Esophagus mucosa (tissue), 1 donor: ENCODE results near the gene FAM229B. TPM values are rescaled to one million over a fixed set of nuclear protein-coding genes. Genes with fewer than 3 reads are reported as not detected.
"Not testable (repeated sequence)": the region's sequence is repeated elsewhere in the genome, so short reads cannot be mapped to it uniquely, and the experiment has no call there.

Experiments
- ATAC-seq: fragments of 200-7000 bp; cut with Tn5 transposase; one replicate; pipeline ENCODE4 v1.9.1; 2020
- total RNA-seq: library from RNA; stranded (reverse); gene quantifications from one replicate; pipeline ENCODE4 v1.2.4, GENCODE V29; 2023
- donor health status: DM: yes; HTN: yes; CAD: no.

FAM229B gene, protein sequence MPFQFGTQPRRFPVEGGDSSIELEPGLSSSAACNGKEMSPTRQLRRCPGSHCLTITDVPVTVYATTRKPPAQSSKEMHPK
- total RNA-seq, result 5.1 TPM

DNA sequence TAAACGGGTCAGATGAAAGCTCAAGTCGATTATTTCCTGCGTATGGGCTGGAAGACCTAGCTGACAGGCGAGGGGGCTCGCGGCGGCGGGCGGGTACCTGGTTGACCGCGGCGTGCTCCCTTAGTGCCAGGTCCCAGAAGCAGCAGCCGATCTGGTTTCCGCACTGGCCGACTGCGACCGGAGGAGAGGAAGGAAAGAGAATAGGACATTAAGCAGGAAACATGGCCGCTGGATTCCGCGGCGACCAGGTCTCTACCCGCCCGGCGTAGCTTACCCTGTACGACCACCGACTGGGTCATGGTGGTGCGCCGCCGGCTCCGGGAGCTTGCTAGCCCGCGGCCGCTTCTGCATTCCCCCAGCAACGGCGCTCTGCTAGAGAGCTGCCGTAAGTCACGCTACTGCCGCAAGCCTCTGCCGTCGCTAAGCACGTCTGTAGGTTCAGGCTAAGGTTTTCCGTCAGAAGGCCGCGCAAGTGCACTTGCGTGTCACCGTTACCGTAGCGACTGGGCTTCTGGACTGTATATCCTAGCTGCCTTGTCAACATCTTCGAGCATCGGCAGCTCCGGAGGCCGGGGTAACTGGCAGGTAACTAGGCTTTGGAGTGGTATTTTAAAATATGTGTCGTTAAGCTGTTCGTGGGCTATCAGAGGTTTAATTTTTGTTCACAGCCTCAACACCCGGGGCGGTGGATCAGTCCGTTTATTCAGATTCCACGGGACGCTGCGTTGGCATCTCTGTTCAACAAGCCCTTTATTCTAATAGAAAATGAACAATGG is at the start of gene FAM229B, which contains the start of gene TUBE1:
Gene FAM229B, plus strand, starts transcription at position 456 of the 776 bp plus-strand sequence. CDS start 11,693 bp downstream, outside the sequence.
Gene TUBE1, minus strand, starts transcription at position 347 of the 776 bp plus-strand sequence. Its CDS starts 48 bp downstream, at position 299.
- ATAC-seq, result peak; percentile 100

DNA sequence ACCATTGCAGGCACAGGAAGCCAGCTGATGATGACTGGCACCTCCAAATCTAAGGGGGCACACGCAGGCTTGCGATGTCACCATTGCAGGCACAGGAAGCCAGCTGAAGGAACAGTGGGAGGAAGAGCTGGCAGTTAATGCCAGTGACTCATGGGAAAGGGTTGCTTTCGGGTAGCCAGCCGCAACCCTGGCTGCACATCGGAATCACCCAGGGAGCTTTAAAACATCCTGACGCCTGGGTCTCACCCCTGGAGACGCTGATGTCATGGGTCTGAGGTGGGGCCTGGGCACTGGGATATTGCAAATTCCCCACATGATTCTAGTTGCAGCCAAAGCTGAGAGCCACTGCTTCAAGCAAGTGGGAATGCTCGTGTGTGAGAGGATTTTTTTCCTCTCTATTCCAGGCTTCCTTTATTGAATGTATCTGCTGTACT is 49.6 kb upstream of the FAM229B start:
- ATAC-seq, result peak; percentile 70

DNA sequence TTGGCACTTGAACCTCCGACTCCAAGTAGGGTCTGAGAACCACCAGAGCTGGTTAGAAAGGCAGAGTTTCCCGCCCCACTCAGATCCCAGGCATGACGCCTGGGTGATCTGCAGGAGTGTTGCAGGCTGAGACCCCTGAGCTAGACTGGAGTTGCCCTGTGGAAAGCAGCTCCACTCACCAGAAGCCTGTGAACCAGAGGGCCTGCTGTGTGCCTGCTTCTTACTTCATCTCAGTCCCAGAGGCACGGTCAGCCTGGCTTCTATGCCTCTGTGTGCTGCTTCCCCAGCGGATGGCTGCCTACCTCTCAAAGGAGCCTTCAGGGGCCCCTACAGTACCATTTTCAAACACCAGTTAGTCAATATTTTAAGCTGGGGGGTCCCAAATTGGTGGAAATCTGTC is 49.1 kb upstream of the FAM229B start:
- ATAC-seq, result no peak

DNA sequence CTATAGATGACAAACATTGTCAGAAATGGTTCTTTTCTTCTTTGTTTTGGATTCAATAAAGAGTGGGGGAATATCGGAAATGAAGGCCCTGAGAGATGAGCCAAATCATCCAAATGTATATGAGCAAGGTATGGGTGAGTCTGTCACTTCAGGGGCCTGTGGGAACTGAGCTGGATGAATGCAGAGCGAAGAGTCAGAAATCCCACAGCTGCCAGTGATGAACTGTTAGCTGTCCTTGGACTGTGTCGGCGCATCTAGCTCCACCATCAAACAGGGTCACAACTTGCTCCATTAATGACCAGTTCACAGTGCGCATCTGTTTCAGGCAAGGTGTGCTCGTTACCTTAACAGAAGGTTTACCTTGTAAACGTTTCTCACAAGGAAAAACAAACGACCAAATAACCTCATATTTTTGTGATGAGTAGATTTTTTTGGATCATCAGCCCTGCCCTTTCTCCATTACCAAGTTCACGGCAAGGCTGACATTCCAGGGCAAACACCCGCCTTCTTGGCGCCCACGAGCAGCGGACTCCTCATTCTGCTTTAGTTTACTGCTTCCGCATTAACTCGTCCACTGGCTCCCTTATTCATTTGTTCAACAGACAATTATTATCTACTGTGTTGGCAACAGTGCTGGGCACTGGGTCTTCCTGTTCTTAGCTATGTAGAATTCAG is 48.5 kb upstream of the FAM229B start:
- ATAC-seq, result no peak

DNA sequence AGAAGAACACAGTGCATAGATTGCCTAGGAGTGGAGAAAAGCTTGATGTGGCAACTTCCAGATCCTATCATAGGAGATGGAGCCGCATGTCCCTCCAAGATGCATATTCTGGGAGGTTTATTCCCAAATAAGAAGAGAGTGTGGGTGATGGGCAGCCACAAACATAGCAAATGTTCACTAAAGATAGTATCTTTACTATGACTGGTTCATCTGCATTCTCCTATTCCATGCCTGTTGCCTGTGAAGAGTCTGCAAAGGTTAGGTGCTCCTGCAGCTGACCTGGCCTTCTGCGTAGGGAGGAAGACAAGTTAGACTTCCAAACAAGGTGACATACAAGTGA is 48.0 kb upstream of the FAM229B start:
- ATAC-seq, result no peak

- no peak for ATAC-seq
Measured at GRCh38 chr6:112040956-112041355, 46.4 kb upstream of the FAM229B start.

DNA sequence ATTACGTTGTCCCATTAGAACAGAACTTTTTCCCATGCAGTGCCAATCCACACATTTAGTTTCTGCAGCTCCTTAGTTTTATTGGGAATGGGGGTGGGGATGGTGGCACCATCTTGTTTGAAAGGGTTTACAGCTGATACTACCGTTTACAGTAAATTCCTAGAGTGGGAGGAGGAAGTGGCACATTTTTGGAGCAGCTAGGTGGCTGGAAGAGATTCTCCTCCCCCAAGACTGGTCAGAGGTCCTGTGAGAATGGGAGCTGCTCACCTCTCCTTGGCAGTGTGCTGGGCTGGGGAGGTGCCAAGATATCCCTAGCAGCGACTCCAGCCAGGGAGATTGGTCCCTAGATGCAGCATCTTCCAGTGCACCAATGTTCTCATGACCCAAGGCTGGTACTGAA is 45.9 kb upstream of the FAM229B start:
- ATAC-seq, result no peak

DNA sequence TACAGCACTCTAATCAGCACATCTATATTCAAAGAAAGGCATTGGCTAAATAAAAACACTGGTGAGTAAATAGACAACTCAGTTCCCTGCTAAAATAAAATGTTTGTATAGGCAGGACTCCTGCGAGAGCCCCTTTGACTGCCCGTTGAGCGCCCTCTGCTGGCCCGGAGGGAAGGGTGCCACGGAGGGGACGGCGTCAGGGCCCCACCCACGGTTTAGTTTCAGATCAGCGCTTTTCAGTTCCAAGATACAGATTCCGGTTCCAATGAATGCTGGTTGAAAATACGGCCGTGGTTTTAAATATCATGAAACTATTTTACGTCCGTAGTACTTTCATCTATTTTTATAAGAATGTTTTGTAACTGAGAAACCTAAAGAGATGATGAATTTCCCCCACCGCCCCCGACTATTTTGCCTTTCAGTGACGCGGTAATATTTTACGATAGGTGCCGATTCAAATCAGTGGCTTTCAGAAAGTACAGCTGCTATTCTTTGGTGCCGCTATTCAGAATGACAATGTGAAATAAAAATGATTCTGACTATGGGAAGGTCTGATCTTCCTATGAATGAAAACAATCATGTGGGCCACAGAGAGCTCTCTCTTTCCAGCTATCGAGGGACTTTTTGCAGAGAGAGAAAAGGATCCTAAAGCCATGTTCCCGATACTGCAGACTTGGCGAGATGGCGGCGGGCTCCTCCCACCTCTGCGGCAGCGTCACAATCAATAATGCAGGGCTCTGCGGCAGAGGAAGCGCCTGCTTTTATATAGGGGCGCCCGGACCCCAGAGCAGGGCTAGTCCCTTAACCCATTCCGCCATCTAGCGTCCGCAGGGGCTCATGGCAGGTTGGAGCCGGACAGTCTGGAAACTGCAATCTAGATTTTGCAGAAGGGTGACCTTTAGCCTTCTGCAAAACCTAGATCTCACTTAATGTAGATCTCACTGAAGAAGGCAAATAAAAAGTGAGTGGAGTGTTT is 44.1 kb upstream of the FAM229B start:
- peak; percentile 94 for ATAC-seq

GRCh38 chr6:112044196-112044595 is 43.2 kb upstream of the FAM229B start:
- ATAC-seq, result no peak

- no peak for ATAC-seq
Measured at GRCh38 chr6:112044856-112045255, 42.5 kb upstream of the FAM229B start.

- ATAC-seq, result not testable (repeated sequence)
Measured at GRCh38 chr6:112047523-112047922, 39.9 kb upstream of the FAM229B start.

- ATAC-seq, result peak; percentile 63
Measured at GRCh38 chr6:112049026-112049799, 38.2 kb upstream of the FAM229B start.

DNA sequence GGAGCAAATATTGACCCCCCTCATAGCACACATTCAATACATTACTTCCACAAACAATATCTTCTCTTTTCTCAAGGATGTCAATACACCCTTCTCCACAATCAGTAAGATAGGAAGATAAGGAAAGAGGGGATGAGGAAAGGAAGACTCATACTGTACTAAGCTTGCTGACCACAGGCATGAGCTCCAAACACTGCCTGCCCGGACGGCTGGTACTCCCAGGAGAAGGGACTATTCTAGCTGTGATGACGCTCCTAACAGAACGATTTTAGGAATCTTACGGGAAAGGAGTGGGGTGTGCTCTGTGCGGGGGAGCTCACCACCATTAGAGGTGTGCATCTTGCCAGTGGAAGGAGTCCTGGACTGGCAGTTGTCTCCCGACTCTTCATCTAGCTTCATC is 37.4 kb upstream of the FAM229B start:
- no peak for ATAC-seq

DNA sequence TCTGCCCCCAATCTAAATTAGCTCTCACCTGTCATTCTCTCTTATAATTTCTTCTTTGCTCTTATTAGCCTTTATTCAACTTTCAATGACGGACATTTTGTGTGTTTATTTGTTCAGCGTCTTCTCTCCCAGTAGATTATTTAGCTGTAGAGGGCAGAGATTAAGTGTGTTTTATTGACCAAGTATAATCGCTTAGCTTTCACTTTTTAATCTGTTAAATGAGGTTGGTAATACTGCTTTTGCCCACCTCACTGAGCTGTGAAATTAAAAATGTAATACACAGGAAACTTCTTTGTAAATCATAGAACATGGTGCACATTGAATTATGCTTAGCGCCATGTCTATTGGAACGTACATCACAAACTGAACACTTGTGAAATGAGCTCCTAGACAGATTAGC is 37.0 kb upstream of the FAM229B start:
- ATAC-seq, result no peak

GRCh38 chr6:112051251-112051740 is 36.1 kb upstream of the FAM229B start:
- not testable (repeated sequence) for ATAC-seq

DNA sequence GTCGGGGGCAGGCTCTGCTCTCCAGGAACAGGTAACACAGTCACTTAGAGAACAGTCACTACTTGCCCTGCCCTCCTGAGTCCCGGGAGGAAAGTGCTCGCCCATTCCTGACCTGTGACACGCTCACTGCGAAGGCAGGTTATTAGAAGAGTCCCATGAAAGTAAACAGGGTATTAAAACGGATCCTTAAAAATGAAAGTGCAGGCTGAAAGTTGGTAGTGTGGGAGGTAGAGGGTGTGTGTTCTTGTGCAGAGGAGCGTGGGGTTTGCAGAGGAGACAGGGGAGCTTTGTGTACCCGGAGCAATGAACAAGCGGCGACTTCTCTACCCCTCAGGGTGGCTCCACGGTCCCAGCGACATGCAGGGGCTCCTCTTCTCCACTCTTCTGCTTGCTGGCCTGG is 33.4 kb upstream of the FAM229B start, which contains the start of gene CCN6:
Gene CCN6, plus strand, starts transcription at position 104 of the 400 bp plus-strand sequence. Its CDS starts 254 bp downstream, at position 358.
- ATAC-seq, result peak; percentile 87

- no peak for ATAC-seq
Measured at GRCh38 chr6:112054555-112055190, 32.7 kb upstream of the FAM229B start.

- ATAC-seq, result no peak
Measured at GRCh38 chr6:112058243-112059032, 29.0 kb upstream of the FAM229B start.

DNA sequence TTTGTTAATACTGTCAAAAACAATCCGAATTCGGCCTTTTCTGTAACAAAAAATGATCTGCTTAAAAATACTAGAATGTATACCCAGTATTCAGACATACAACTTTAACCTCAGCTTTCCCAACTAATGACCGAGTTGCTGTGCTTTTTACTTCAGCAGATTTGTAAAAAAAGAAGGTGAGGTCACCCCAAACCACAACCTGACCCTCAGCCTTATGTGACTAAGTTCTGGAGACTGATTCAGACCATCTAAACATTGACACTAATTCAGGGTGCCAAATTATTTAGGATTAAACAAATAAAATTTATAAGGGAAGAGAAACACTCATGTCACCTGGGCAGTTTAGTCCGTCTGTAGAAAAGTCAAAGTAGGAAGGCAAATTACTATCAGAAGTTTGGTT is 25.8 kb upstream of the FAM229B start:
- no peak for ATAC-seq

- no peak for ATAC-seq
Measured at GRCh38 chr6:112062966-112063365, 24.4 kb upstream of the FAM229B start.
